Measurements from ENCODE around the gene PI4KA.
"Not testable (repeated sequence)": the region's sequence is repeated elsewhere in the genome, so short reads cannot be mapped to it uniquely, and the experiment has no call there.

PI4KA gene

GRCh38 chr22:20774882-20775281 is 83.7 kb downstream of the PI4KA start:
- H3K36me3 ChIP-seq (ENCODE audit: control insufficient read depth, insufficient read depth, low read length) = no peaks in the 10 kb centered on the region
- H3K4me3 ChIP-seq (ENCODE audit: low read depth, low read length) = no peak overlapping the region
- no peaks in the 10 kb centered on the region for H3K4me1 ChIP-seq (ENCODE audit: control insufficient read depth, insufficient read depth, low read length)
- H3K9me3 ChIP-seq (ENCODE audit: control insufficient read depth, insufficient read depth, low read length) = no peaks in the 10 kb centered on the region
- no peaks in the 10 kb centered on the region for H3K27me3 ChIP-seq (ENCODE audit: control insufficient read depth, insufficient read depth, low read length)
- no peak overlapping the region for H3K9ac ChIP-seq (ENCODE audit: low read depth, low read length)

- H3K36me3 ChIP-seq (ENCODE audit: control insufficient read depth, insufficient read depth, low read length) = no peaks in the 10 kb centered on the region
- no peaks in the 10 kb centered on the region for H3K4me1 ChIP-seq (ENCODE audit: control insufficient read depth, insufficient read depth, low read length)
- H3K9ac ChIP-seq (ENCODE audit: low read depth, low read length) = no peak within 1 kb of the TSS
- no peak within 1 kb of the TSS for H3K4me3 ChIP-seq (ENCODE audit: low read depth, low read length)
- no peaks in the 10 kb centered on the region for H3K9me3 ChIP-seq (ENCODE audit: control insufficient read depth, insufficient read depth, low read length)
- no peaks in the 10 kb centered on the region for H3K27me3 ChIP-seq (ENCODE audit: control insufficient read depth, insufficient read depth, low read length)
These were observed 84.8 kb downstream of the PI4KA start, which contains the start of gene SERPIND1 for GRCh38 chr22:20773793-20774212. Gene SERPIND1 (plus strand): TSS chr22:20774113. CDS start chr22:20779313, 5,200 bp downstream.

GRCh38 chr22:20771918-20772625 is 86.5 kb downstream of the PI4KA start:
- H3K27me3 ChIP-seq (ENCODE audit: control insufficient read depth, insufficient read depth, low read length) = no peaks in the 10 kb centered on the region
- H3K9me3 ChIP-seq (ENCODE audit: control insufficient read depth, insufficient read depth, low read length) = no peaks in the 10 kb centered on the region
- no peaks in the 10 kb centered on the region for H3K36me3 ChIP-seq (ENCODE audit: control insufficient read depth, insufficient read depth, low read length)
- no peaks in the 10 kb centered on the region for H3K4me1 ChIP-seq (ENCODE audit: control insufficient read depth, insufficient read depth, low read length)
- no peak overlapping the region for H3K9ac ChIP-seq (ENCODE audit: low read depth, low read length)
- no peak overlapping the region for H3K4me3 ChIP-seq (ENCODE audit: low read depth, low read length)

- H3K27me3 ChIP-seq (ENCODE audit: control insufficient read depth, insufficient read depth, low read length); H3K9ac ChIP-seq (ENCODE audit: low read depth, low read length); H3K4me3 ChIP-seq (ENCODE audit: low read depth, low read length): not testable (repeated sequence)
These were observed 89.2 kb downstream of the PI4KA start for GRCh38 chr22:20769496-20769826.

GRCh38 chr22:20766530-20766929 is 92.1 kb downstream of the PI4KA start:
- Histone ChIP-seq H3K4me1 (ENCODE audit: control insufficient read depth, insufficient read depth, low read length) (no peaks in the 10 kb centered on the region), H3K36me3 (ENCODE audit: control insufficient read depth, insufficient read depth, low read length) (peaks cover 8% of the 10 kb centered on the region), H3K27me3 (ENCODE audit: control insufficient read depth, insufficient read depth, low read length) (no peaks in the 10 kb centered on the region), H3K9ac (ENCODE audit: low read depth, low read length) (no peak overlapping the region), H3K9me3 (ENCODE audit: control insufficient read depth, insufficient read depth, low read length) (no peaks in the 10 kb centered on the region), H3K4me3 (ENCODE audit: low read depth, low read length) (no peak overlapping the region)

More at GRCh38 chr22:20769496-20769826, 89.2 kb downstream of the PI4KA start:
- not testable (repeated sequence) for H3K36me3 ChIP-seq (ENCODE audit: control insufficient read depth, insufficient read depth, low read length); H3K9me3 ChIP-seq (ENCODE audit: control insufficient read depth, insufficient read depth, low read length); H3K4me1 ChIP-seq (ENCODE audit: control insufficient read depth, insufficient read depth, low read length)

- Histone ChIP-seq H3K27me3 (ENCODE audit: control insufficient read depth, insufficient read depth, low read length) (no peaks in the 10 kb centered on the region), H3K4me3 (ENCODE audit: low read depth, low read length) (no peak overlapping the region), H3K4me1 (ENCODE audit: control insufficient read depth, insufficient read depth, low read length) (no peaks in the 10 kb centered on the region), H3K9me3 (ENCODE audit: control insufficient read depth, insufficient read depth, low read length) (no peaks in the 10 kb centered on the region), H3K9ac (ENCODE audit: low read depth, low read length) (no peak overlapping the region), H3K36me3 (ENCODE audit: control insufficient read depth, insufficient read depth, low read length) (peaks cover 8% of the 10 kb centered on the region)
These were observed 92.7 kb downstream of the PI4KA start for GRCh38 chr22:20765938-20766337.

- no peak overlapping the region for H3K9ac ChIP-seq (ENCODE audit: low read depth, low read length)
- H3K4me1 ChIP-seq (ENCODE audit: control insufficient read depth, insufficient read depth, low read length) = no peaks in the 10 kb centered on the region
- no peak overlapping the region for H3K4me3 ChIP-seq (ENCODE audit: low read depth, low read length)
- H3K36me3 ChIP-seq (ENCODE audit: control insufficient read depth, insufficient read depth, low read length) = peaks cover 8% of the 10 kb centered on the region
- H3K27me3 ChIP-seq (ENCODE audit: control insufficient read depth, insufficient read depth, low read length) = no peaks in the 10 kb centered on the region
- H3K9me3 ChIP-seq (ENCODE audit: control insufficient read depth, insufficient read depth, low read length) = no peaks in the 10 kb centered on the region
These were observed 93.9 kb downstream of the PI4KA start for GRCh38 chr22:20764729-20765128.

- no peak overlapping the region for H3K4me3 ChIP-seq (ENCODE audit: low read depth, low read length)
- H3K9me3 ChIP-seq (ENCODE audit: control insufficient read depth, insufficient read depth, low read length) = no peaks in the 10 kb centered on the region
- H3K4me1 ChIP-seq (ENCODE audit: control insufficient read depth, insufficient read depth, low read length) = no peaks in the 10 kb centered on the region
- H3K9ac ChIP-seq (ENCODE audit: low read depth, low read length) = no peak overlapping the region
- H3K36me3 ChIP-seq (ENCODE audit: control insufficient read depth, insufficient read depth, low read length) = peaks cover 8% of the 10 kb centered on the region
- H3K27me3 ChIP-seq (ENCODE audit: control insufficient read depth, insufficient read depth, low read length) = no peaks in the 10 kb centered on the region
These were observed 94.2 kb downstream of the PI4KA start for GRCh38 chr22:20764471-20764720.

GRCh38 chr22:20763630-20764470 is 94.8 kb downstream of the PI4KA start:
- H3K27me3 ChIP-seq (ENCODE audit: control insufficient read depth, insufficient read depth, low read length) = no peaks in the 10 kb centered on the region
- H3K36me3 ChIP-seq (ENCODE audit: control insufficient read depth, insufficient read depth, low read length) = peaks cover 8% of the 10 kb centered on the region
- no peak overlapping the region for H3K4me3 ChIP-seq (ENCODE audit: low read depth, low read length)
- H3K9ac ChIP-seq (ENCODE audit: low read depth, low read length) = no peak overlapping the region
- H3K9me3 ChIP-seq (ENCODE audit: control insufficient read depth, insufficient read depth, low read length) = no peaks in the 10 kb centered on the region
- H3K4me1 ChIP-seq (ENCODE audit: control insufficient read depth, insufficient read depth, low read length) = no peaks in the 10 kb centered on the region

GRCh38 chr22:20762233-20762796 is 96.3 kb downstream of the PI4KA start:
- Histone ChIP-seq H3K4me1 (ENCODE audit: control insufficient read depth, insufficient read depth, low read length) (no peaks in the 10 kb centered on the region), H3K27me3 (ENCODE audit: control insufficient read depth, insufficient read depth, low read length) (no peaks in the 10 kb centered on the region), H3K9me3 (ENCODE audit: control insufficient read depth, insufficient read depth, low read length) (no peaks in the 10 kb centered on the region), H3K4me3 (ENCODE audit: low read depth, low read length) (no peak overlapping the region), H3K9ac (ENCODE audit: low read depth, low read length) (no peak overlapping the region), H3K36me3 (ENCODE audit: control insufficient read depth, insufficient read depth, low read length) (peaks cover 8% of the 10 kb centered on the region)

GRCh38 chr22:20761536-20761935 is 97.1 kb downstream of the PI4KA start:
- no peaks in the 10 kb centered on the region for H3K9me3 ChIP-seq (ENCODE audit: control insufficient read depth, insufficient read depth, low read length)
- H3K36me3 ChIP-seq (ENCODE audit: control insufficient read depth, insufficient read depth, low read length) = peaks cover 8% of the 10 kb centered on the region
- H3K9ac ChIP-seq (ENCODE audit: low read depth, low read length) = no peak overlapping the region
- H3K4me3 ChIP-seq (ENCODE audit: low read depth, low read length) = no peak overlapping the region
- H3K27me3 ChIP-seq (ENCODE audit: control insufficient read depth, insufficient read depth, low read length) = no peaks in the 10 kb centered on the region
- no peaks in the 10 kb centered on the region for H3K4me1 ChIP-seq (ENCODE audit: control insufficient read depth, insufficient read depth, low read length)

GRCh38 chr22:20760084-20760483 is 98.5 kb downstream of the PI4KA start:
- Histone ChIP-seq H3K4me3 (ENCODE audit: low read depth, low read length) (no peak overlapping the region), H3K9me3 (ENCODE audit: control insufficient read depth, insufficient read depth, low read length) (no peaks in the 10 kb centered on the region), H3K4me1 (ENCODE audit: control insufficient read depth, insufficient read depth, low read length) (no peaks in the 10 kb centered on the region), H3K27me3 (ENCODE audit: control insufficient read depth, insufficient read depth, low read length) (no peaks in the 10 kb centered on the region), H3K9ac (ENCODE audit: low read depth, low read length) (no peak overlapping the region), H3K36me3 (ENCODE audit: control insufficient read depth, insufficient read depth, low read length) (peaks cover 8% of the 10 kb centered on the region)

Measured in iPS-15b (cell line).